ENCODE measurements around the gene HOXD4.

- TF ChIP-seq CTCF (IDR thresholded peaks at IDR 0.05) = no peak
- TF ChIP-seq POLR2A (IDR thresholded peaks at IDR 0.05) = no peak
Measured at GRCh38 chr2:176147800-176148496, 3.4 kb upstream of the HOXD4 start.

Measured in Peyer's patch (tissue), 4 donors.